ENCODE results near the gene CPZ. TPM values are rescaled to one million over a fixed set of nuclear protein-coding genes. Genes with fewer than 3 reads are reported as not detected.
"Not testable (repeated sequence)": the region's sequence is repeated elsewhere in the genome, so short reads cannot be mapped to it uniquely, and the experiment has no call there.

The CPZ gene
- total RNA-seq, 2 donors from 2014 or later: not detected

DNA sequence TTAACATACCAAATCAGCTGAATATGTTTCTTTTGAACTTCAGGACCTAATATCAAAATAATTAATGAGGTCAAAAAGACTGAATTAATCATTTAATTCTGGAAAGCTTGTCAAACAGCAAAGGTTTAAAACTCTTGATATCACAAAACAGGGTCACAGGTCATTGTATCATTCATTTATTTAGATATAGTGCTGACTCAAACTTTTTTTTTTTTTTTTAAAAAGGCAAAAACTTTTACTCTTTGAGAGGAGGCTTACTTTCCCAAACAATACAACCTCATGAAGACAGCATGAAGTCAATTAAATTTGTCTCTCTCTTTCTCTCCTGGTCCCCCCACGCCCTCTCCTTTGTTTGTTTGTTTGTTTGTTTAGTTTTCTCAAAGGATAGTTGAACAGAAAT is 28.0 kb upstream of the CPZ start:
- no peak for DNase-seq (ENCODE audit: low spot score)
- no peak overlapping the region for H3K4me3 Mint-ChIP-seq
- H3K9me3 Mint-ChIP-seq: no peaks in the 10 kb centered on the region
- H3K27ac Mint-ChIP-seq: no peak overlapping the region
- no peak for ATAC-seq
- H3K36me3 Mint-ChIP-seq: no peaks in the 10 kb centered on the region
- H3K4me1 Mint-ChIP-seq (ENCODE audit: low read depth in 2 of 2): no peaks in the 10 kb centered on the region
- peaks cover 0 to 7% of the 10 kb centered on the region in 2 donors for H3K27me3 Mint-ChIP-seq

DNA sequence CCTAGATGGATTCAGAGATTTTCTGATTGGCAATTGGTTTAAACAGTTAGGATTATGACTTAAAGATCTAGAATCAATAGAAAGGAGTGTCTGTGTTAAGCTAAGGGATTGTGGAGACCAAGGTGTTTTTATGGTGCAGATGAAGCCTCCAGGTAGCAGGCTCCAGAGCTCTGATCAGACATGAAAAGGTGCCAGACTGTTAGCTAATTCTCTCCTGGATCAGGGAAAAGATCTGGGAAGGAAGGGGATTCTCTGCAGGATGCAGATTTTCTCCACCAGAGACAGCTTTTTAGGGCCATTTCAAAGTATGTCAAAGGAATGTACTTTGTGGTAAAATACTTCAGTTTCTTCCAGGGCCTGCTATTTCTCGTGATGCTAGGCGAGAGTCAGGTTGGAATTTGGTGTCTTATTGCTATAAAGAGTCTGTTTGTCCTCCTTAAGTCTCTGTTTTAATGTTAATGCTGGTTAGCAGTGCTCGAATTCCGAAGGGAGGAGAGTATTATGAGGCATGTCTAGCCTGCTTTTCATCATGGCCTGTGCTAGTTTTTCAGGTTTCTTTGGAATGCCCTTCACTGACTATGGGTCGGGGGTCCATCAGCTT is 24.4 kb upstream of the CPZ start:
- Mint-ChIP-seq H3K4me3 (no peak overlapping the region), H3K36me3 (no peaks in the 10 kb centered on the region), H3K27me3 (peaks cover 0 to 5% of the 10 kb centered on the region in 2 donors), H3K9me3 (no peaks in the 10 kb centered on the region), H3K4me1 (ENCODE audit: low read depth in 2 of 2) (no peaks in the 10 kb centered on the region), H3K27ac (no peak overlapping the region)
- DNase-seq (ENCODE audit: low spot score) (no peak), ATAC-seq (no peak)

DNA sequence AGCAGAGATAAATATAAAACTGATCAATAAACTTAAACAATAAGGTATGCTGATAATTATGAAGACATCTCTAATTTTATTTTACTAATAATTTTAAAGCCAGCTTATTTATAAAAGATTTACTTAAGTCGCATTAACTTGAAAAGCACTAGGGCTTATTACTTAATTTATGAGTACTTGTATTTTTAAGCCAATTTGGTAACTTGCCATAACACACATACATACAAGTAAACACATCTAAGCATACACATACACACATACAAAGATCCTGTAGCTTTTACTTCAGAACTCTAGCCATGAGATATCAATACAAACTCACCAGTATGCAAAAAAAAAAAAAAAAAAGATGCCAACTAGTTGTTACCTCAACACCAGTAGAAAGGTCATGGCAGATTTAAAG is 22.4 kb upstream of the CPZ start:
- H3K27me3 Mint-ChIP-seq: peaks cover 0 to 5% of the 10 kb centered on the region in 2 donors
- H3K4me1 Mint-ChIP-seq (ENCODE audit: low read depth in 2 of 2): no peaks in the 10 kb centered on the region
- ATAC-seq: no peak
- H3K4me3 Mint-ChIP-seq: no peak overlapping the region
- H3K36me3 Mint-ChIP-seq: no peaks in the 10 kb centered on the region
- no peak overlapping the region for H3K27ac Mint-ChIP-seq
- no peaks in the 10 kb centered on the region for H3K9me3 Mint-ChIP-seq
- no peak for DNase-seq (ENCODE audit: low spot score)

DNA sequence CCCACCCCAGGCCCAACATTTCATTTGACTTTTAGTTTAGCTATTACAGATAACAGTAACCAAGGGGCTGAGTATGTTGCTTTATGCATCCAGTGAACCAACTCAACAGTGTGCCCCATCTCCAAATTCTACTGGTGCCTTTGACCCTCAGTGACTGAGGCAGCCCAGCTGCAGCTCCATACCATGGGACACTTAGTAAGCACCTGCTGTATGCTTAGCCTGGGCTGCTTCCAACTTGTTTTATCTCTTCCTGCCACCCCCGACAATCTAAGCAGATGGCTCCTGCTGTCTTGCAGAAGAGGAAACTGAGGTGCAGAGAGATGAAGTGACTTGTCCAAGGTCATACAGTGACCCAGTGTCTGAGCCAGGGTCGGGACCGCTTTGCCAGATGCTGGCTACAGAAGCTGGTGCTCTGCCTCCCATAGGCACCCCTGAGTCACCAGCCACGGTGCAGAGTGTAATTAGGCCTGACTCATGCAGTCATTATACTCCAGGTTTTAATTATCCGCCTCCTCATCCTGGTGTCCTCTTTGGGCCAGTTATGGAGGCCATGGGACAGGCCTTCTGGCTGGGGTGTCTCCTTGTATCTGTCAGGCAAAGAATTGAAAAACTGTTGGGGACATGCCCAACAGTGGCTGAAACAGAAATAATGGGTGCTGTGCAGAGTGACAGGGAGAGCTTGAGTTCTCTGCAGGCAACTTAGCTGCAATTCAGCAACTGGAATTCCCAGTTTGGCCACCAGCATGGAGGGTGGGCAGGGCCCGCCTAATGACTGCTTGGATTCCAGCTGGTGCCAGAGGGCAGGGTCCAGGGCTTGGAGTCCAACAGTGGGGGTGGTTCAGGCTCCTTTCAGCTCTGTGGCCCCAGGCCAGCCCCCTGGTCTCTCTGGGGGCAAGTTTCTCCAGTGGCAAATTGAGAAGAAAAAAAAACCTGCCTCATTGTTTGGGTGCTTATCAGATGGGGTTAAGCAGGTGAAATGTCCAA is 20.6 kb upstream of the CPZ start:
- peak in 1 of 2 donors; percentile 3 for ATAC-seq
- H3K27ac Mint-ChIP-seq: no peak overlapping the region
- H3K4me1 Mint-ChIP-seq (ENCODE audit: low read depth in 2 of 2): no peaks in the 10 kb centered on the region
- peaks cover 4 to 5% of the 10 kb centered on the region in 2 donors for H3K27me3 Mint-ChIP-seq
- DNase-seq (ENCODE audit: low spot score): no peak
- no peaks in the 10 kb centered on the region for H3K36me3 Mint-ChIP-seq
- no peak overlapping the region for H3K4me3 Mint-ChIP-seq
- no peaks in the 10 kb centered on the region for H3K9me3 Mint-ChIP-seq

DNA sequence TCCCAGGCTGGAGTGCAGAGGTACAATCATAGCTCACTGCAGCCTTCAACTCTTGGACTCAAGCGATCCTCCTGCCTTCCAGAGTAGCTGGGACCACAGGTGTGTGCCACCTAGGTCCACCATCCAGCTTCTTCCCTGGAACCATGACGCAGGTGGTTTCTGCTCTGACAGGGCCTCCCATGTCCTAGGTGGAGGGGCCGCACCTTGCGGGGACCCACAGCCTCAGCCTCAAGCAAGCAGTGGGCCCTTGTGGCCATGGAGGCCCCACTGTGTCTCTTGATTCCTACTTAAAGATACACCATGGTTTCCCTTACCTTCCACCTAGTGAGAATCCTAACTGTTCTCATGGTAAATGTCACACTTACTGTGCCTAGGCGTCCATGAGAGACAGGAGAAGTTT is 19.3 kb upstream of the CPZ start:
- Mint-ChIP-seq H3K27me3 (peaks cover 11 to 16% of the 10 kb centered on the region in 2 donors), H3K36me3 (no peaks in the 10 kb centered on the region), H3K4me3 (no peak overlapping the region), H3K9me3 (no peaks in the 10 kb centered on the region), H3K27ac (no peak overlapping the region), H3K4me1 (ENCODE audit: low read depth in 2 of 2) (no peaks in the 10 kb centered on the region)
- ATAC-seq (no peak), DNase-seq (ENCODE audit: low spot score) (no peak)

DNA sequence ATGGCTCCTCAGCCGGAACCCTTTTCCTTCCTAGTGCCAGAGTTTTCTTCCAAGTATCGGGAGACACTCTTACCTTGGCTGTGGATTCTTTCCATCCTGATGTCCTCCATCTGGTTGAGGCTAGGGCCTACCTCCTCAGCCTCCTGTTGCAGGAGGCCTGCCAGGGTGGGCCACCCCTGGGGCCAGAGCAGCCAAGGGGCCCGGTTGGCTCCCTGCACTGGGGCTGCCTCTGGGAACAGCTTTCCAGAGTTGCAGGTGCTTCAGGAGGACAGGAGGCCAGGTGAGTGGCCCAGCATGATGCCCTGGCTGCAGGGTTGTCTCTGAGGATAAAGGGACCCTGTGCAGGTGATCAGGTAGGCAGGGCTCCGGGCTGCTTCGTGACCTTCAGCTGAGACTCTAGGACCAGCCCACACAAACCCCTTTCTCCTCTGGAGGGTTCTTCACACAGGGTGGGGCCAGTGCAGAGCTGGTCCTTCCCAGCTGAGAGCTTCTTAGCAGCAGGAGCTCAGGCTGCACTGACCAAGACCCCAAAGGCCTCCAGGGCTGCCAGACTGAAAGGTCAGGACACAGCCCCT is 17.7 kb upstream of the CPZ start:
- Mint-ChIP-seq H3K9me3 (no peaks in the 10 kb centered on the region), H3K27ac (no peak overlapping the region), H3K36me3 (no peaks in the 10 kb centered on the region), H3K27me3 (peaks cover 17 to 21% of the 10 kb centered on the region in 2 donors), H3K4me1 (ENCODE audit: low read depth in 2 of 2) (no peaks in the 10 kb centered on the region), H3K4me3 (no peak overlapping the region)
- ATAC-seq: no peak
- no peak for DNase-seq (ENCODE audit: low spot score)

DNA sequence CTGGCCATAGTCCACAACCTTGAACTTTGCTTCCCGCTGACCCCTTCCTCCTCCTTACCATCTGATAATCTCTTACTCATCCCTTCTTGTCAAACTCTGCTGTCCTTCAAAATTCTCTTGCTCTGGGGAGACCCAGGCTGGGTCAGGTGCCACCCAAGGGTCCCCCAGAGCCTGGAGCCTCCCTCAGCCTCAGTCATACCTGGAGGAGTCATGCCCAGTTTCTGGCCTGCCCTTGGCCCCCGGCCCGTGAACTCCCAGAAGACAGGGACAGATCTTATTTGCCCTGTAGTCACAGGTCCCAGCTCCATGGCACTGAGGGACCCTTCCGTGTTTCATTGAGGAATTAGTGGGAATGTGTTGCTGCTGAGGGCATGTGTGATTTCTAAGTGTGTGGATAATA is 17.1 kb upstream of the CPZ start:
- no peak for DNase-seq (ENCODE audit: low spot score)
- Mint-ChIP-seq H3K4me3 (no peak overlapping the region), H3K36me3 (no peaks in the 10 kb centered on the region), H3K9me3 (no peaks in the 10 kb centered on the region), H3K4me1 (ENCODE audit: low read depth in 2 of 2) (no peaks in the 10 kb centered on the region), H3K27ac (no peak overlapping the region), H3K27me3 (peaks cover 19 to 21% of the 10 kb centered on the region in 2 donors)
- no peak for ATAC-seq

DNA sequence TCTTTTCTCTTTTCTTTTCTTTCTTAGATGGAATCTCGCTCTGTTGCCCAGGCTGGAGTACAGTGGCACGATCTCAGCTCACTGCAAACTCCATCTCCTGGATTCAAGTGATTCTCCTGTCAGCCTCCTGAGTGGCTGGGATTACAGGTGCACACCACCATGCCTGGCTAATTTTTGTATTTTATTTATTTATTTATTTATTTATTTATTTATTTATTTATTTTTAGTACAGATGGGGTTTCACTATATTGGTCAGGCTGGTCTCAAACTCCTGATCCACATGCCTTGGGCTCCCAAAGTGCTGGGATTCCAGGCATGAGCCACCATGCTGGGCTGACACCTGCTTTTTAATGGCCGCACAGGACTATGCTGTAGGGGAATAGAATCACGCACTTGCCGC is 16.0 kb upstream of the CPZ start:
- ATAC-seq; H3K36me3 Mint-ChIP-seq; DNase-seq (ENCODE audit: low spot score); H3K4me1 Mint-ChIP-seq (ENCODE audit: low read depth in 2 of 2); H3K4me3 Mint-ChIP-seq; H3K9me3 Mint-ChIP-seq; H3K27ac Mint-ChIP-seq: not testable (repeated sequence)
- peaks cover 19 to 21% of the 10 kb centered on the region in 2 donors for H3K27me3 Mint-ChIP-seq

DNA sequence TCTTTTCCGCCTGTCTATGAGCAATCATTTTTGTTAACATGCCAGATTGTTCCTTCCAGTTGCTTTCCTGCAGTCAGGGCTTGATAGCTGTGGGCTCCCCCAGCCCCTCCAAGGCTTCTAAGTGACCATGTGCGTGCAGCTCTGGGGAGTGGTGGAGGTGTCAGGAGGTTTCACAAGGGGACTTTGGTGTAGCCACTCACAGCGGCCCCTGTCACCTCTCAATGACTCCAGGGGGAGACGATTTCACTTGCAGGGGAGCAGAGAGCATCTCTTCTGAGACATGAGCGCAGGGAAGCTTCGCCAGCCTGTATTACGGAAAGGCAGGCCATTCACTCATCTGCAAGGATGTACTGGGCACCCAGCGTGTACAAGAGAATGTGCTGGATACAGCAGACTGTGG is 15.5 kb upstream of the CPZ start:
- Mint-ChIP-seq H3K4me3 (no peak overlapping the region), H3K9me3 (no peaks in the 10 kb centered on the region), H3K4me1 (ENCODE audit: low read depth in 2 of 2) (no peaks in the 10 kb centered on the region), H3K27me3 (peaks cover 20 to 21% of the 10 kb centered on the region in 2 donors), H3K36me3 (no peaks in the 10 kb centered on the region), H3K27ac (no peak overlapping the region)
- ATAC-seq (no peak), DNase-seq (ENCODE audit: low spot score) (no peak)

DNA sequence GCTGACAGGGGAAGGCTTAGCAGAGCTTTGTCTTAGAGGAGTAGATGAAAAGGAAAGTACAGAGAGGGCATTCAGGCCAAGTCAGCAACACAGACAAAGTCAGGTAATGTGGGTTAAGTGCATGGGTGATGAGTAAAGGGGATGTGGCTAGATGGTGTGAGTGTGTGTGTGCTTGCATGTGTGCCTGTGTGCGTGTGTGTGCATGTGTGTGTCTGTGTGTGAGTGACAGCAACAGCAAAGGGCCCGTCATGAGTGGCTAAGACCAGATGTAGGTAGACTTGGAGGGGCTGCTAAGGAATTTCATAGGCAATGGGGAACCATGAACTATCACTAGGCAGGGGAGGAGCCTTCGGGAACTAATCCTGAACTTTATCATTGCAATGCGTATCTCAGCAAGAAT is 14.6 kb upstream of the CPZ start:
- Mint-ChIP-seq H3K4me3 (no peak overlapping the region), H3K36me3 (no peaks in the 10 kb centered on the region), H3K4me1 (ENCODE audit: low read depth in 2 of 2) (no peaks in the 10 kb centered on the region), H3K9me3 (no peaks in the 10 kb centered on the region), H3K27me3 (peaks cover 21 to 24% of the 10 kb centered on the region in 2 donors), H3K27ac (no peak overlapping the region)
- DNase-seq (ENCODE audit: low spot score) (no peak), ATAC-seq (no peak)

DNA sequence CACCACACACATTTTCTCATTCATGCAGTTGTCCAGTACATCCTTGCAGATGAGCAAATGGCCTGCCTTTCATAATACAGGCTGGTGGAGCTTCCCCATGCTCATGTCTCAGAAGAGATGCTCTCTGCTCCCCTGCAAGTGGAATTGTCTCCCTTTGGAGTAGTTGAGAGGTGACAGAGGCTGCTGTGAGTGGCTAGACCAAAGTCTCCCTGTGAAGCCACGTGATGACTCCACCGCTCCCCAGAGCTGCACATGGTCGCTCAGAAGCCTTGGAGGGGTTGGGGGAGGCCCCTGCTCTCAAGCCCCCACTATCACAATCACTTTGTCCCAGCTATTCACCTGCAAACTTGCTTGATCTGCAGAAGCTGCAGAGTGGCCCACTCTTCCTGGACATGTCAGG is 13.8 kb upstream of the CPZ start:
- no peaks in the 10 kb centered on the region for H3K4me1 Mint-ChIP-seq (ENCODE audit: low read depth in 2 of 2)
- ATAC-seq (no peak), DNase-seq (ENCODE audit: low spot score) (no peak)
- no peaks in the 10 kb centered on the region for H3K9me3 Mint-ChIP-seq
- H3K27me3 Mint-ChIP-seq: peaks cover 21 to 24% of the 10 kb centered on the region in 2 donors
- H3K4me3 Mint-ChIP-seq: no peak overlapping the region
- no peak overlapping the region for H3K27ac Mint-ChIP-seq
- H3K36me3 Mint-ChIP-seq: no peaks in the 10 kb centered on the region

DNA sequence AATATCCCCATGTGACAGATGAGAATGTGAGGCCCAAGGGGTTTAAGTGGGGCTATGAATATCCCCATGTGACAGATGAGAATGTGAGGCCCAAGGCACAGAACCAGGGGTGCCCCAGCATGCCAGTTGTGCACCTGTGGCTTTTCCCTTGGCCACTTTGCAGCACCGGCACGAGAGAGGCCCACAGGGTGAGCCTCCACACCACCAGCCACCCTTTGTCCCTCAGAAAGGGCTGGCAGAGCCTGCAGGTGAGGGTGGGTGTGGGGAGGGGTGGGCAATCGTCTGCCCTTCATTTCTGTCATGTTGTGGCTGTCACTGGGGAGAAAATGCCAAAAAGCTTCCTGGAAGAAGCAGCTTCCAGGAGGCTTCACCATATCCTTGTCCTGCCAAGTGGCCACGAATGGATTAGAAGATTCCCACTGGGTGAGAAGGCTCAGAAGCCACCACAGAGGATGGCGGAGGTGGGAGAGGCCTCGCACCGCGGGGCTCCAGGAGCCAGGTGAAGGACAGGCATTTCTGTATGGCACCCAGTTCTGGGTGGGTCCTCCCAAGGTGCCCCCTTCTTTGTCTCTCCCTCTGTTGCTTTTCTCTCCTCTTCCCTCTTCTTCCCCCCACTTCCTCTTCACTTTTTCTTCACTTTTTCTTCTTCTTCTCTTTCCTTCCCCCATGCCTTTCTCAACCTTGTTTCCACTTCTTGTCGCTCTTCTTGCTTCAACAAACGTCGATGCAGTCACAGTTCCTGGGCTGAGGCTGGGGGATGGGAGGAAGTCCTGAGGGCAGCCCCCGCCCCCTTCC is 12.8 kb upstream of the CPZ start:
- Mint-ChIP-seq H3K9me3 (no peaks in the 10 kb centered on the region), H3K4me1 (ENCODE audit: low read depth in 2 of 2) (no peaks in the 10 kb centered on the region), H3K27me3 (peaks cover 24 to 27% of the 10 kb centered on the region in 2 donors), H3K36me3 (no peaks in the 10 kb centered on the region), H3K4me3 (no peak overlapping the region), H3K27ac (no peak overlapping the region)
- peak; percentile 44 for DNase-seq (ENCODE audit: low spot score)
- no peak for ATAC-seq

DNA sequence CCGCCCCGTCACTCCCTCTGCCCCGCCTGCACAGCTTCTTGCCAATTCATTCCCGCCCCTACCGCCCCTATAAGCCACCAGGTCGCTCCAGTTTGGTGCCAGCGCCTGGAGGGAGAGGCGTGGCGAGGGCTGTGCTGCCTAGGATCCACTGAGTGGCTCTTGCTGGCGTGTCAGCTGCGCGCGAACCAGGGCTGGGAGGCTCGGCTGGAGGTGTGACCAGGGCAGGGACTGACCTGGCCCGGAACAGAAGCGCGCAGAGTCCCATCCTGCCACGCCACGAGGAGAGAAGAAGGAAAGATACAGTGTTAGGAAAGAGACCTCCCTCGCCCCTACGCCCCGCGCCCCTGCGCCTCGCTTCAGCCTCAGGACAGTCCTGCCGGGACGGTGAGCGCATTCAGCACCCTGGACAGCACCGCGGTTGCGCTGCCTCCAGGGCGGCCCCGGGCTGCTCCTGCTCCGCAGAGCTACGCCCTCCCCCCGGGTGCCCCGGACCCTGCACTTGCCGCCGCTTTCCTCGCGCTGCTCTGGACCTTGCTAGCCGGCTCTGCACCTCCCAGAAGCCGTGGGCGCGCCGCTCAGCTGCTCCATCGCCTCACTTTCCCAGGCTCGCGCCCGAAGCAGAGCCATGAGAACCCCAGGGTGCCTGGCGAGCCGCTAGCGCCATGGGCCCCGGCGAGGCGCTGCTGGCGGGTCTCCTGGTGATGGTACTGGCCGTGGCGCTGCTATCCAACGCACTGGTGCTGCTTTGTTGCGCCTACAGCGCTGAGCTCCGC is 12.1 kb upstream of the CPZ start, which contains the start of gene GPR78:
GPR78 (plus strand) TSS at position 72 of the 773 bp plus-strand sequence; CDS start at position 663, 591 bp downstream.
- peak; percentile 61 for DNase-seq (ENCODE audit: low spot score)
- ATAC-seq: peak; percentile 65 to 67
- H3K27ac Mint-ChIP-seq: no peak within 1 kb of the TSS
- H3K36me3 Mint-ChIP-seq: no peaks in the 10 kb centered on the region
- H3K27me3 Mint-ChIP-seq: peaks cover 24 to 27% of the 10 kb centered on the region in 2 donors
- H3K4me1 Mint-ChIP-seq (ENCODE audit: low read depth in 2 of 2): no peaks in the 10 kb centered on the region
- no peaks in the 10 kb centered on the region for H3K9me3 Mint-ChIP-seq
- no peak within 1 kb of the TSS for H3K4me3 Mint-ChIP-seq

Data from natural killer cell treated with Interleukin-12 subunit alpha and Interleukin-12 subunit beta and Interleukin-15 and Interleukin-18, amount 100 ng/mL, for 72 hours (primary cell).